Osteocyte (in vitro differentiated cells): ENCODE measurements around the gene CUL1. TPM values are rescaled to one million over a fixed set of nuclear protein-coding genes. Genes with fewer than 3 reads are reported as not detected.
"Not testable (repeated sequence)": the region's sequence is repeated elsewhere in the genome, so short reads cannot be mapped to it uniquely, and the experiment has no call there.

Experiments used
- DNase-seq: peaks from one replicate; pipeline ENCODE4 v3.0.0; 2021; ENCODE audit warnings: mixed read lengths; ENCODE audit not compliant: unreplicated experiment; ENCODE audit errors: extremely low spot score
- H3K27ac Mint-ChIP-seq: one replicate; pipeline ENCODE4 v1.8.0; 2021; ENCODE audit warnings: mild to moderate bottlenecking, mixed read lengths; ENCODE audit not compliant: unreplicated experiment
- H3K27me3 Mint-ChIP-seq: one replicate; pipeline ENCODE4 v1.8.0; 2021; ENCODE audit warnings: mixed read lengths; ENCODE audit not compliant: unreplicated experiment
- H3K36me3 Mint-ChIP-seq: one replicate; pipeline ENCODE4 v1.8.0; 2021; ENCODE audit warnings: mixed read lengths; ENCODE audit not compliant: unreplicated experiment
- H3K4me1 Mint-ChIP-seq: one replicate; pipeline ENCODE4 v1.8.0; 2021; ENCODE audit warnings: mixed read lengths; ENCODE audit not compliant: unreplicated experiment
- H3K4me3 Mint-ChIP-seq: one replicate; pipeline ENCODE4 v1.8.0; 2021; ENCODE audit warnings: mild to moderate bottlenecking, moderate library complexity, mixed read lengths; ENCODE audit not compliant: unreplicated experiment
- H3K9me3 Mint-ChIP-seq: one replicate; pipeline ENCODE4 v1.8.0; 2021; ENCODE audit warnings: mixed read lengths; ENCODE audit not compliant: unreplicated experiment
- total RNA-seq: library from RNA; stranded (reverse); gene quantifications from 2 replicates; pipeline ENCODE4 v1.2.1, GENCODE V29; 2021
- TF ChIP-seq, protein P1 (sequence below): fragments of 200-600 bp; sonication (generic); IDR thresholded peaks from 2 replicates; pipeline ENCODE4 v1.5.0; 2021; ENCODE audit warnings: antibody characterized with exemption, mild to moderate bottlenecking, moderate library complexity

CUL1 gene
- total RNA-seq, 1 donor from 2014 or later = 45.6 TPM

DNA sequence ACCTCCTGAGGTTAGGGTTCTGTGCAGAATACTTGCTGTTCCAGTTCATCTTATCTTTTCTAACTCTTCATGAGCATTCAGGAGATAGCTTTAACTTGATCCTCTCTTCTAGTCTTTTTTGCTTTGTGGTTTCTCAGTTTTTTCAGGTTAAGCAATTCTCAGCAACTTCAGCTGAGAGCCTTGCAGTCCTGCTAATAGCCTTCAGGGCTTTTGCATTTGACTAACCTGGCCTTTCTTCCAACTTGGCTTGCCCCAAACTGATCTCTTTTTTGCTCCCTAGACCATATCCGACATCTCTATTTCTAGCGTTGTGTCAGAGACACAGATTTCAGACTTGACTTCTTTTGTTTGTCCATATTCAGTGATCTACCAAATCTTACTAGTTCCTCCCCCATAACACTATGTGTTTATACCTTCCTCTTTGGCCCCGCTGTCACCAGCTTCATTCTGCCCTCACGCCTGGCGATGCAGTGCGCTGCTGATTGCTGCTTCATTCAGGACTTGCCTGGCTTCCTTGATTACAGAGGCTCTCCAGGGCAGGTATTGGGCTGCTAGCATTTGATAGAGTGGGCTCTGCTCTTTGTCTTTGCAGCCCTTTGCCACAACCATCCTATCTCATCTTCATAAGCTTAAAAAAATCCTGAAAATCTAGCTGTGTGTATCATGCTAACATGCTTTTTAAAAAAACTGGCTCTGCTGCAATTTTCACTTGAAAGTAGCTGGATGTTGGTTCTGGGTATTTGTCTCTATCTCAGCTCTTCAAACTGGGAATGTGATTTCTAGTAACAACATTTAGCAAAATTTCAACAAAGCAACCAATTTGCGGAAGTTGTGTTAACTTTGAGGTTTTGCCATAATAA, 9.6 kb downstream of the CUL1 start:
- peaks cover 57% of the 10 kb centered on the region for H3K4me1 Mint-ChIP-seq
- DNase-seq = no peak
- no peak overlapping the region for H3K4me3 Mint-ChIP-seq
- TF ChIP-seq, protein P1, sequence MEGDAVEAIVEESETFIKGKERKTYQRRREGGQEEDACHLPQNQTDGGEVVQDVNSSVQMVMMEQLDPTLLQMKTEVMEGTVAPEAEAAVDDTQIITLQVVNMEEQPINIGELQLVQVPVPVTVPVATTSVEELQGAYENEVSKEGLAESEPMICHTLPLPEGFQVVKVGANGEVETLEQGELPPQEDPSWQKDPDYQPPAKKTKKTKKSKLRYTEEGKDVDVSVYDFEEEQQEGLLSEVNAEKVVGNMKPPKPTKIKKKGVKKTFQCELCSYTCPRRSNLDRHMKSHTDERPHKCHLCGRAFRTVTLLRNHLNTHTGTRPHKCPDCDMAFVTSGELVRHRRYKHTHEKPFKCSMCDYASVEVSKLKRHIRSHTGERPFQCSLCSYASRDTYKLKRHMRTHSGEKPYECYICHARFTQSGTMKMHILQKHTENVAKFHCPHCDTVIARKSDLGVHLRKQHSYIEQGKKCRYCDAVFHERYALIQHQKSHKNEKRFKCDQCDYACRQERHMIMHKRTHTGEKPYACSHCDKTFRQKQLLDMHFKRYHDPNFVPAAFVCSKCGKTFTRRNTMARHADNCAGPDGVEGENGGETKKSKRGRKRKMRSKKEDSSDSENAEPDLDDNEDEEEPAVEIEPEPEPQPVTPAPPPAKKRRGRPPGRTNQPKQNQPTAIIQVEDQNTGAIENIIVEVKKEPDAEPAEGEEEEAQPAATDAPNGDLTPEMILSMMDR = no peak
- H3K27ac Mint-ChIP-seq = no peak overlapping the region
- H3K36me3 Mint-ChIP-seq = no peaks in the 10 kb centered on the region
- no peaks in the 10 kb centered on the region for H3K9me3 Mint-ChIP-seq
- H3K27me3 Mint-ChIP-seq = no peaks in the 10 kb centered on the region

DNA sequence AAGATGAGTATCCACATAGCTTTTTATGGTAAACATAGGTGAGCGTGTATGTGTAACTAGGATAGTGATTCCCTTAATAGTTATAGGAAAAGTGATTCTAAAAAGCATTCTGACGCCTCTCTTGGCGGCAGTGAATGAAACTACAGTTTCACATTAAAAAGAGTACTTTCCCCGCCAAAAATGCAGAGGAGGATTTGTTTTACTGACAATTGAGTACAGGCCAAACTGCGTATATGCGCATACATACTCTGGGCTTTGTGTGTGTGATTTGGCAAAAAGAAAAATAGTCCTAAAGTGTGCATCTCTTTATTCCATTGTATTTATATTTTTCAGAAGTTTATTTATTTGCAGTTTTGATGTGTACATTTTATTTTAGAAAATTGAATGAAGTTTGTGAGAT, 10.3 kb downstream of the CUL1 start:
- H3K27ac Mint-ChIP-seq = no peak overlapping the region
- no peaks in the 10 kb centered on the region for H3K27me3 Mint-ChIP-seq
- H3K9me3 Mint-ChIP-seq = no peaks in the 10 kb centered on the region
- H3K36me3 Mint-ChIP-seq = no peaks in the 10 kb centered on the region
- no peak overlapping the region for H3K4me3 Mint-ChIP-seq
- no peak for DNase-seq
- TF ChIP-seq, protein P1 = no peak
- H3K4me1 Mint-ChIP-seq = peaks cover 55% of the 10 kb centered on the region

DNA sequence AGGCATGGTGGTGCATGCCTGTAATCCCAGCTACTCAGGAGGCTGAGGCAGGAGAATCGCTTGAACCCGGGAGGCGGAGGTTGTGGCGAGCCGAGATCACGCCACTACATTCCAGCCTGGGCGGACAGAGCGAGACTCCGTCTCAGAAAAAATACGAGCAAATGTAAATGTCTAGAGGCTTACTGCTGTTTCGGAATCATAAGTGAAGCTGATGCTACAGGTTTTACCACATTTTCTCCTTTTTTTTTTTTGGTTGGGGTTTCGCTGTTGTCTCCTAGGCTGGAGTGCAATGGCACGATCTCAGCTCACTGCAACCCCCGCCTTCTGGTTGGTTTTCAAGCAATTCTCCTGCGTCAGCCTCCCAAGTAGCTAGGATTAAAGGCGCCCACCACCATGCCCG, 11.7 kb downstream of the CUL1 start:
- H3K27ac Mint-ChIP-seq, H3K9me3 Mint-ChIP-seq, H3K4me3 Mint-ChIP-seq, DNase-seq, H3K27me3 Mint-ChIP-seq, H3K36me3 Mint-ChIP-seq: not testable (repeated sequence)
- peaks cover 51% of the 10 kb centered on the region for H3K4me1 Mint-ChIP-seq

DNA sequence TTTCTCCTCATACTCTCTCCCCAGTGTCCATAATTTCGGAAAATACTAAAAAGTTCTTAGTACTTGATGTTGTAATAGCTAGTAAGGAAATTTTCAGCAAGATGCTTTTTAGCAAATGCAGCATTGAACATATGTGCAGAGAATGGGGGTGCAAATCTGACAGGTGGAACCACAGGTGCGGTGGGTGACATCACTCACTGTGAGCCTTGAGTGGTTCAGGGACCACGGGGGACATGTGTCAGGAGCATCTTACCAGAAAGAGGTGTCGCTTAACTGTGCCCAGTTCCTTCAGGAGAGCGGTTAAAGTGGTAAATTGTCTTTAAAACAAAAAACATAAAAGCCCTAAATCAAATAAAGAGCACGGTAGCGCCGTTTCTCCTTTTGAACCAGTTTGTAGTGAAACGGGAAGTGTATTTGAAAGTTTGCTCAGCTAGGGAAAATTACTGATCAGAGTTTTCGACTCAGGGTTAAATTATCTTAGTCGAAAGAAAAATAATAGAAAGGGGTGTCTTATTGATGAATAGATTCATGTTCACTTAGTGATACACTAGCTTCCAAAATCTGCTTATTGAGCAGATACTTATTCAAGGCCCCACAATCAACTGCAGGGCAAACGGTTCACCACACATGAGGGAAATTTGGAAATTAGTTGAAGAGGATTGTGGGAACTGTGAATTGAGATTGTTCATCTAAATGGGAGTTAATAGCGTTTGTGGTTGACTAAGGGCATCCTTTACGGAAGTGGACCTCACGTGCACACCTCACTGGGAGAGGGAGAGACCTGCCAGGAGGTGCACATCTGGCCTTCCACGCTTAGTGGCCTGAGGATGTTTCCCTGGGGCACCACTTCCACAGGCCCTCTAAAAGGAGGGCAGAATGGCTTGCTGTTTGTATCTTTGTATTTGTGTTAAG, 12.7 kb downstream of the CUL1 start:
- Mint-ChIP-seq H3K9me3 (no peaks in the 10 kb centered on the region), H3K4me3 (no peak overlapping the region), H3K27me3 (no peaks in the 10 kb centered on the region), H3K4me1 (peaks cover 45% of the 10 kb centered on the region), H3K27ac (no peak overlapping the region), H3K36me3 (peaks cover 3% of the 10 kb centered on the region)
- no peak for DNase-seq
- TF ChIP-seq, protein P1 = no peak

DNA sequence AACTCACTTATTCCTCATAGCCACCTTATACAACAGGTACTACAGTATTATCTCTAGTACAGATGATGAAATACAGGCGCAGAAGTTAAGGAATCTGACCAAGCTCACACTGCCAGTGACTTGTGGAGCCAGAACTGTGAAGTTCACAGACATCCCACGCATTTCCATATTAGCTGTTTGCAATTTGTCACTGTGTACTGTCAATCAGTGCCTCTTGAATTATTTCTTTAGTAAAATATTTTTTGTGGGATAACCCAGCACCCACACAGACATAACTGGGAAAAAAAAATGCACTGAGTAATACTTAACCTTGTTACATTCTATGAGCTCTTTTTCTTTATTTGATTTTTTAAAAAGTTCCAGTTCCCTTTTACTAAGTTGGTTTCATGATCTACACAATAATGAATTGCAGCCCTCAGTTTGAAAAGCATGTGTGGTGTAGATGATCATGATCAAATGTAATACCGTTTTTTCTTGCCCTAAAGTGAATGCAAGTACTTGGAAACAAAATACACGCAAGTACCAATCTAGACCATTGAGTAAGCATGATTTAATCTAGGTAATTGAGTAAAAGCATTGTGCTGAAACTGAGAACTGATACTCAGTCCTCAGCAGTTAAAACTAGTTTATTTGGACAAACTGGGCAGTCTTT, 14.1 kb downstream of the CUL1 start:
- H3K27ac Mint-ChIP-seq = no peak overlapping the region
- H3K4me3 Mint-ChIP-seq = no peak overlapping the region
- no peaks in the 10 kb centered on the region for H3K9me3 Mint-ChIP-seq
- peaks cover 39% of the 10 kb centered on the region for H3K4me1 Mint-ChIP-seq
- TF ChIP-seq, protein P1 = no peak
- DNase-seq = no peak
- H3K27me3 Mint-ChIP-seq = no peaks in the 10 kb centered on the region
- H3K36me3 Mint-ChIP-seq = peaks cover 4% of the 10 kb centered on the region
